Gastroesophageal sphincter (tissue), 2 donors: Measurements from ENCODE around the gene TRAPPC8.

Experiments used
- EP300 ChIP-seq: sonication (generic); formaldehyde crosslinking; IDR thresholded peaks from one replicate; pipeline ENCODE4 v1.6.1; 2017; ENCODE audit warnings: antibody characterized with exemption, mild to moderate bottlenecking
- POLR2AphosphoS5 ChIP-seq: sonication (generic); formaldehyde crosslinking; IDR thresholded peaks from one replicate; pipeline ENCODE4 v1.6.1; 2017; ENCODE audit warnings: antibody characterized with exemption

DNA sequence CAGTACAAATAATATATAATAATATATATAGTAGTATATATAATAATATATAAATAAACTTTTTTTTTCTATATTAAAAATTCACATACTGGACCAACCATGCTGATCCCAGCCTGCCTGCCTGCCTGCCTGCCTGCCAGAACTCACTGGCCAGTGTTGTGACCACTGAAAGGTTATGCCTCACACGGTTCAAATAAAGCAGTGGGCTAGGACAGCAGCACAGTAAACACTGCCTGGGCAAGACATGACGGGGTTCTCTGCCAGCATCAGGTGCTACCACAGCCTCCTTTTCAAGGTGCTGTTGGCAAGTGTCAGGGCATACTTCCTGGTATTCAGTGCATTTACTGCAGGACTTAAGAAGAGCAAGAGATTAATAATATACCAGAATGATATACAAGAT is 67.6 kb downstream of the TRAPPC8 start:
- no peak for TF ChIP-seq POLR2AphosphoS5
- TF ChIP-seq EP300 = no peak
